Stimulated activated CD8-positive, alpha-beta memory T cell treated with anti-CD3 and anti-CD28 coated beads, Interleukin-4, amount 100 ng/mL, for 1 hour (primary cell): Measurements from ENCODE around the gene PRKACB.
"Not testable (repeated sequence)": the region's sequence is repeated elsewhere in the genome, so short reads cannot be mapped to it uniquely, and the experiment has no call there.

Source experiments
- DNase-seq, 2 donors: peaks; one replicate each; pipeline ENCODE4 v3.0.0-alpha.2; 2020; ENCODE audit warnings: low read depth in 2 of 2, low spot score in 1 of 2

PRKACB gene

DNA sequence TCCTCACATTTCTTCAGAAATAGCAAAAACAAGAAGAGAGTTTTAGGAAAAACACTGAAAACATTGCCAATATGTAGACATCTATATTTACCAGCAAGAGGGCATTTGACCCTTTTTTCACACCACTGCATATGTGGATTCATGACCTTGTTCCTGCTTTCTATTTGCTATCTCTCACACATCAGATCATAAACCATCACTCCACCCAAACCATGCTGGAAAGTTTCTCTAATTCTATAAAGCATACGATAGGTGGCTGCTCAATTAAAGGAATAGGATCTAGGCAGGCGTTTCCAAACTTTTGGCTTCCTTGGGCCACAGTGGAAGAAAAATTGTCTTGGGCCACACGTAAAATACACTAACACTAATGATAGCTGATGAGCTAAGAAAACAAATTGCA, 121.8 kb downstream of the PRKACB start:
- DNase-seq, result no peak

DNA sequence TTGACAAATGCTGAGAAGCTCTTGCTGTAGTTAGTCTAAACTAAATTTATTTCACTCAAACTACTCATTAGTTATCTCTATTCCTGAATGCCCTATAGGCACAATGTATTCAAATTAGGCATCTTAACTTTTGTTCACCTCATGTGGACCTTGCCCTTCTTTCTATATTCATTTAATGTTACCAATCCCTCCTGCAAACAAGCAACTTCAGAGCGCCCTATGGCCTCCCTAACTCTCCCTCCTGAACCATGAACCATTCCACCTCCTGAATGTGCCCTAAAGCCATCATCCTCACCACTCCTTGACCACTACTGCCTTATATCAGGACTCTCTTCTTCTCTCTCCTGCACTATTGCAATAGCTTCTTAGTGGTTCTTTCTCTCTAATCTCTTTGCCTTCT, 122.7 kb downstream of the PRKACB start:
- DNase-seq, result no peak

- DNase-seq, result no peak
Observed at GRCh38 chr1:84267476-84267875, 123.4 kb downstream of the PRKACB start.

- DNase-seq, result no peak
Observed at GRCh38 chr1:84268346-84268745, 124.3 kb downstream of the PRKACB start.

GRCh38 chr1:84269306-84269705, 125.2 kb downstream of the PRKACB start:
- DNase-seq, result no peak

- no peak for DNase-seq
Observed at GRCh38 chr1:84271441-84272151, 127.5 kb downstream of the PRKACB start.

GRCh38 chr1:84272401-84272800, 128.3 kb downstream of the PRKACB start:
- DNase-seq, result no peak

DNA sequence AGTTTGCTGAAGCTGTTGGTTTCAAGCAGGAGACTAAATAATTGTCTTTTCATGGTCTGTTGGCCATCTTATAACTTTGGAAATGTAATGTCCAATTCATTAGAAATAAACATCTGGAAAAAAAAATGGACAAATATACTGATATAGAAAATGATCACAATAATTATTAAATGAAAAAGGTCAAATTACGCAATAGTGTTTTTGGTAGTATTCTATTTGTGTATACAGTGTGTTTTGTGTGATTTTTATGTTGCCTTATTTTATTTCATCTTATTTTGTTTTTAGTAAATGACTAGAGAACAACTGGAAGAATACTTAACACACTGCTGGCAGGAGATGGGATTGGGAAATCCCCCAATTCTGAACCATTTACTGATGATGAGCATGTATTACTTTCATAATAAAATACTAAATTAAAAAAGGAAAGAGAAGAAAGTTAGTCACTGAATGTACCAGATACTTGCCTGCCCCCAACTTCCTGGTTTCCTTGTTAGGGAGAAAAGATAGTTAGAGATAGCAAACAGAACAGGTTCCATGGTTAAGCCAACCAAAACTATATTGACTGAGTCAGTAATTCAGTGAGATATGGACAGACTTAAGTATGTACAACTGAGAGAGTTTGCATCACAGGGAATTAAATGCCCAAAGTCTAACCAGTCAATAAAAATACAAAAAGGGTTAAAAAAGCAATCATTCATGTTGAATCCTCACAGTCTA, 133.4 kb downstream of the PRKACB start:
- no peak for DNase-seq

DNA sequence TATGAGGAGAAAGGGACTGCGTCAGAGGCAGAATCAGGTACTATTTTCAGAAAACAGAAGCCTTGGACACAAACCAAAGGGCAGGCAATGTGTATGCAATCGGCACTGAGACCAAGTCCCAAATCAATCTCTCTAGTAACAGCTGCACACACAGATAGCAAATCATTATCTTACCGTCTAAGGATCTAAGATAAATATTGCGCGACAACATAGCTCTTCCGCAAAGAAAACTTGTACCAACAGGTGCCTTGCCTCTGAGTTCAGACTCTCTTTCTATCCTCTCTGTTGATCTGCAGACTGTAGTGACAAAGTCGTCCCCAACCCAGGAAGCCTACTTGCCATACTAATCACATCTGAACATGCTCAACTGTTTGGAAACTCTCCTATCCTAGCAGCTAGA, 134.8 kb downstream of the PRKACB start:
- no peak for DNase-seq

DNA sequence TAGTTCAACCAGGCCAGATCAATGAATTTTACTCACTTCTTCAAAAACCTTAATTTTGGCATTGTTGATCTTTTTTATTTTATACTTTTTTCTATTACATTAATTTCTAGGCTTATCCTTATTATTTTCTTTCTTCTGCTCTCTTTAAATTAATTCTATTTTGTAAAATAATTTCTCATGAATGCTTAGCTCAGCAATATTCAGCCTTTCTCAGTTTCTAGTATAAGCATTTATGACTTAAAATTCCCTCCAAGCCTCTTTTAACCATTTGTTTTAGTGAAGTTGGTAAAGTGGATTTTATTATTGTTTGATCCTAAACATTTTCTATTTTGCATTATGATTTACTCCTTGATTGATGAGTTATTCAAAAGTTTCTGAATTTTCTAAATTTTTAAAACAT, 136.8 kb downstream of the PRKACB start:
- no peak for DNase-seq

GRCh38 chr1:84282780-84283333, 138.8 kb downstream of the PRKACB start:
- DNase-seq, result no peak

DNA sequence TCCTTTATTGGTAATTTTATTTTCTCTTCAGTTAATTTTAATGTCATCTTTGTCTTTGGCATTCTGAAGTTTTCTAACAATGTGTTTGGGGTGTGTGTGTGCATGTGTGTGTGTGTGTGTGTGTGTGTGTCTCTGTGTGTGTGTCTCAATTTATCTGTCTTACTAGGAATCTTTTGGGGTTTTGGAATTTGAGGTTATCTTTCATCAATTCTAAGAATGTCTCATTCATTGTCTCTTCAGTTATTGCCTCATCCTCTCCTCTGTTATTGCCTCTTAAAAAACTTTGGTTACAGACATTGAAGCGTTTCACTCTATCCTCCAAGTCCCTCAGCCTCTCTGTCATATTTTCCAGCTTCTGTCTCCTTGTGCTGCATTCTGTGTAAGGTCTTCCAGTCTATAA, 139.3 kb downstream of the PRKACB start:
- no peak for DNase-seq

GRCh38 chr1:84286071-84286470, 142.0 kb downstream of the PRKACB start:
- no peak for DNase-seq

- not testable (repeated sequence) for DNase-seq
Observed at GRCh38 chr1:84287389-84287788, 143.3 kb downstream of the PRKACB start.
